Measurements from ENCODE around the gene LRP2.
"Not testable (repeated sequence)": the region's sequence is repeated elsewhere in the genome, so short reads cannot be mapped to it uniquely, and the experiment has no call there.

The LRP2 gene

GRCh38 chr2:169345486-169346437 is 16.6 kb downstream of the LRP2 start:
- DNase-seq = no peak

GRCh38 chr2:169344736-169345485 is 17.4 kb downstream of the LRP2 start:
- no peak for DNase-seq

- DNase-seq = no peak
Measured at GRCh38 chr2:169343202-169343601, 19.1 kb downstream of the LRP2 start.

GRCh38 chr2:169339657-169340056 is 22.7 kb downstream of the LRP2 start:
- DNase-seq = no peak

GRCh38 chr2:169336695-169337094 is 25.6 kb downstream of the LRP2 start:
- no peak for DNase-seq

- no peak for DNase-seq
Measured at GRCh38 chr2:169330555-169331198, 31.7 kb downstream of the LRP2 start.

GRCh38 chr2:169329688-169330554 is 32.4 kb downstream of the LRP2 start:
- no peak for DNase-seq

GRCh38 chr2:169328785-169329184 is 33.5 kb downstream of the LRP2 start:
- DNase-seq = no peak

GRCh38 chr2:169327837-169328236 is 34.5 kb downstream of the LRP2 start:
- not testable (repeated sequence) for DNase-seq

GRCh38 chr2:169325886-169326285 is 36.4 kb downstream of the LRP2 start:
- DNase-seq = not testable (repeated sequence)

- DNase-seq = no peak
Measured at GRCh38 chr2:169324581-169325260, 37.6 kb downstream of the LRP2 start.

GRCh38 chr2:169323841-169324240 is 38.5 kb downstream of the LRP2 start:
- no peak for DNase-seq

GRCh38 chr2:169320561-169320960 is 41.8 kb downstream of the LRP2 start:
- DNase-seq = no peak

GRCh38 chr2:169315357-169315756 is 47.0 kb downstream of the LRP2 start:
- no peak for DNase-seq

GRCh38 chr2:169308349-169308748 is 54.0 kb downstream of the LRP2 start:
- DNase-seq = not testable (repeated sequence)

- not testable (repeated sequence) for DNase-seq
Measured at GRCh38 chr2:169304689-169305088, 57.6 kb downstream of the LRP2 start.

GRCh38 chr2:169303579-169304305 is 58.6 kb downstream of the LRP2 start:
- DNase-seq = no peak

GRCh38 chr2:169302364-169302763 is 60.0 kb downstream of the LRP2 start:
- DNase-seq = no peak

- no peak for DNase-seq
Measured at GRCh38 chr2:169301596-169302335, 60.6 kb downstream of the LRP2 start.

Data from NCI-H524 (cell line).